H1 (cell line): ENCODE data around the gene GRK3. TPM values are rescaled to one million over a fixed set of nuclear protein-coding genes. Genes with fewer than 3 reads are reported as not detected.

Source experiments
- CHD2 ChIP-seq: IDR thresholded peaks from 2 replicates; pipeline ENCODE4 v1.6.1; 2012; ENCODE audit warnings: low read length, improper control_type of control experiment
- SP2 ChIP-seq: IDR thresholded peaks from 2 replicates; pipeline ENCODE4 v1.6.1; 2012; ENCODE audit warnings: mild to moderate bottlenecking, low read length, inconsistent platforms
- polyA plus RNA-seq, 7 experiments: library from polyadenylated mRNA; depleted of rRNA in 3 of 7; stranded (reverse) in 5 of 7; unstranded in 2 of 7; fragments of >200 nt in 5 of 7; fragments of 200-250 nt in 2 of 7; gene quantifications; 1 replicate in 5 of 7; 2 replicates in 1 of 7; 4 replicates in 1 of 7; pipeline versions ENCODE4 v1.2.1 to v1.2.3, GENCODE V29; 2011 to 2013; ENCODE audit warnings: missing spikeins in 2 of 7, mixed read lengths in 2 of 7
- total RNA-seq: library from RNA; stranded (reverse); fragmentation: NEBNext Ultra II Directional; extraction: Animal tissue kit (Norgen Biotek cat#: 25700); gene quantifications from 2 replicates; pipeline ENCODE4 v1.2.1, GENCODE V29; 2021

Gene GRK3
- total and polyA plus RNA-seq, 2 of the 8 experiments (the other 6 are each of a cell fraction or from before 2014, with no cell fraction given) = 7.5 to 35.3 TPM

DNA sequence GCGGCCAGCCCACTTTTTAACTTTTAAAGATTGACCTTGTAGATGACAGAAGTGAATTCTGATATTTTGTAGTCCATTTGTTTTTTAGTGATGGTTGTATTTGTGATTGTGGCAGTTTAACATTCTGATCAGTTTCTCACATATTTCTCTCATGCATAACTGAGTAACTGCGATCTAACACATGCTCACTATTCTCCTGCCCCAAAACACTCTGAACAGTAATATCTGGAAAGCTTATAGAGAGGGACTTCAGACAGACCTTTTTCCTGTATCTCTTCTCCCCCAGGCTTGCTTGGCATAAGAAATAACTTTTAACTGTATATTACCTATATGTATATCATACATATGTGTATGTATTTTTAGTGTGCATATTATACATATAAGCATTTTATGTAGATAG is 140.2 kb downstream of the GRK3 start (continued):
- TF ChIP-seq CHD2 = no peak
- TF ChIP-seq SP2 = no peak
